ENCODE results near the gene FST. TPM values are rescaled to one million over a fixed set of nuclear protein-coding genes. Genes with fewer than 3 reads are reported as not detected.

Gene FST
- total and polyA plus RNA-seq, 2 experiments from 2014 or later: 56.0 to 87.0 TPM

- TF ChIP-seq EZH2phosphoT487 (IDR thresholded peaks at IDR 0.05; ENCODE audit: insufficient read depth, low read depth) (no peak), EZH2 (IDR thresholded peaks at IDR 0.05; ENCODE audit: insufficient read depth, poor library complexity, severe bottlenecking) (no peak)
- Histone ChIP-seq H4K20me1 (ENCODE audit: insufficient read depth) (no peaks in the 10 kb centered on the region), H3K9me2 (ENCODE audit: insufficient read depth) (no peaks in the 10 kb centered on the region; the same call in 1 of the 2 replicates), H3K27me3 (replicated peaks; ENCODE audit: insufficient read depth) (no peaks in the 10 kb centered on the region), H3K27ac (no peak overlapping the region), H2AFZ (no peak overlapping the region), H3K9me3 (ENCODE audit: low read depth) (peaks cover 3% of the 10 kb centered on the region), H3F3A (ENCODE audit: insufficient read depth) (no peaks in the 10 kb centered on the region), H3K4me1 (ENCODE audit: insufficient read depth) (0 out of 2 replicates have a peak, but pooled peaks cover 4% of the 10 kb centered on the region), H3K36me3 (ENCODE audit: low read depth) (no peaks in the 10 kb centered on the region), H3K9ac (no peak overlapping the region), H3K79me2 (ENCODE audit: insufficient read depth) (no peaks in the 10 kb centered on the region), H3K4me2 (ENCODE audit: unreplicated experiment) (no peak overlapping the region), H3K4me3 (no peak overlapping the region)
- peak; percentile 32 for DNase-seq
- 16% methylated on average over 3 of the region's 3 CpGs for WGBS, 2 experiments (ENCODE audit: low coverage in 1 of 2, low lambda C conversion rate in 2 of 2, missing lambda C conversion rate in 2 of 2)
- in situ Hi-C loops (cut with MboI): no loop called here
Observed at GRCh38 chr5:53508125-53508524, 27.7 kb downstream of the FST start.

- Histone ChIP-seq H3K79me2 (ENCODE audit: insufficient read depth) (no peaks in the 10 kb centered on the region), H4K20me1 (ENCODE audit: insufficient read depth) (no peaks in the 10 kb centered on the region), H3F3A (ENCODE audit: insufficient read depth) (no peaks in the 10 kb centered on the region), H2AFZ (no peak overlapping the region), H3K4me3 (no peak overlapping the region), H3K9ac (no peak overlapping the region), H3K4me1 (ENCODE audit: insufficient read depth) (no peaks in the 10 kb centered on the region), H3K27ac (no peak overlapping the region), H3K4me2 (ENCODE audit: unreplicated experiment) (no peak overlapping the region), H3K9me3 (ENCODE audit: low read depth) (peaks cover 3% of the 10 kb centered on the region), H3K9me2 (ENCODE audit: insufficient read depth) (no peaks in the 10 kb centered on the region), H3K27me3 (replicated peaks; ENCODE audit: insufficient read depth) (no peaks in the 10 kb centered on the region), H3K36me3 (ENCODE audit: low read depth) (no peaks in the 10 kb centered on the region)
- no peak for TF ChIP-seq EZH2phosphoT487 (IDR thresholded peaks at IDR 0.05; ENCODE audit: insufficient read depth, low read depth)
- no peak for TF ChIP-seq EZH2 (IDR thresholded peaks at IDR 0.05; ENCODE audit: insufficient read depth, poor library complexity, severe bottlenecking)
- in situ Hi-C loops (cut with MboI): no loop called here
- DNase-seq: no peak
Observed at GRCh38 chr5:53512539-53512938, 32.1 kb downstream of the FST start.

- Histone ChIP-seq H3K4me3 (no peak overlapping the region), H2AFZ (no peak overlapping the region), H3K9me3 (ENCODE audit: low read depth) (peaks cover 3% of the 10 kb centered on the region), H3F3A (ENCODE audit: insufficient read depth) (no peaks in the 10 kb centered on the region), H3K4me2 (ENCODE audit: unreplicated experiment) (no peak overlapping the region), H3K27ac (no peak overlapping the region), H3K9me2 (ENCODE audit: insufficient read depth) (no peaks in the 10 kb centered on the region), H3K36me3 (ENCODE audit: low read depth) (no peaks in the 10 kb centered on the region), H4K20me1 (ENCODE audit: insufficient read depth) (no peaks in the 10 kb centered on the region), H3K27me3 (replicated peaks; ENCODE audit: insufficient read depth) (no peaks in the 10 kb centered on the region), H3K4me1 (ENCODE audit: insufficient read depth) (no peaks in the 10 kb centered on the region), H3K9ac (no peak overlapping the region), H3K79me2 (ENCODE audit: insufficient read depth) (no peaks in the 10 kb centered on the region)
- TF ChIP-seq EZH2phosphoT487 (IDR thresholded peaks at IDR 0.05; ENCODE audit: insufficient read depth, low read depth) (no peak), EZH2 (IDR thresholded peaks at IDR 0.05; ENCODE audit: insufficient read depth, poor library complexity, severe bottlenecking) (no peak)
- 74 to 75% methylated on average over 6 of the region's 6 CpGs for WGBS, 2 experiments (ENCODE audit: low coverage in 1 of 2, low lambda C conversion rate in 2 of 2, missing lambda C conversion rate in 2 of 2)
- in situ Hi-C loops (cut with MboI): no loop called here
- no peak for DNase-seq
Observed at GRCh38 chr5:53515988-53516387, 35.6 kb downstream of the FST start.

- Histone ChIP-seq H3K4me3 (no peak overlapping the region), H3K27ac (no peak overlapping the region), H2AFZ (no peak overlapping the region), H3K9ac (no peak overlapping the region), H3K4me2 (ENCODE audit: unreplicated experiment) (no peak overlapping the region), H3F3A (ENCODE audit: insufficient read depth) (no peaks in the 10 kb centered on the region), H3K79me2 (ENCODE audit: insufficient read depth) (no peaks in the 10 kb centered on the region), H3K9me2 (ENCODE audit: insufficient read depth) (no peaks in the 10 kb centered on the region), H3K27me3 (replicated peaks; ENCODE audit: insufficient read depth) (no peaks in the 10 kb centered on the region), H3K36me3 (ENCODE audit: low read depth) (no peaks in the 10 kb centered on the region), H4K20me1 (ENCODE audit: insufficient read depth) (no peaks in the 10 kb centered on the region), H3K9me3 (ENCODE audit: low read depth) (no peaks in the 10 kb centered on the region), H3K4me1 (ENCODE audit: insufficient read depth) (no peaks in the 10 kb centered on the region)
- no peak for TF ChIP-seq EZH2phosphoT487 (IDR thresholded peaks at IDR 0.05; ENCODE audit: insufficient read depth, low read depth)
- TF ChIP-seq EZH2 (IDR thresholded peaks at IDR 0.05; ENCODE audit: insufficient read depth, poor library complexity, severe bottlenecking): no peak
- in situ Hi-C loops (cut with MboI): no loop called here
- no peak for DNase-seq
Observed at GRCh38 chr5:53520813-53521212, 40.4 kb downstream of the FST start.

Other genes with a start within 250 kb of the FST start
- gene NDUFS4, start 80.0 kb downstream of the FST start, total RNA-seq (2014; rRNA removed; shearing (Covaris generic)): 102 and 127 TPM in 2 replicates
- 205 TPM in 2 replicates for gene NDUFS4, start 80.0 kb downstream of the FST start, polyA plus RNA-seq (2016; fragmentation: Nextera tagmentation; extraction: Ambion mirVana)